Glomerular endothelial cell (primary cell): ENCODE data around the gene CCDC148. TPM values are rescaled to one million over a fixed set of nuclear protein-coding genes. Genes with fewer than 3 reads are reported as not detected.
"Not testable (repeated sequence)": the region's sequence is repeated elsewhere in the genome, so short reads cannot be mapped to it uniquely, and the experiment has no call there.

Experiments used
- DNase-seq: peaks from one replicate; pipeline ENCODE4 v3.0.0-alpha.2; 2011; ENCODE audit warnings: low read depth, low spot score; ENCODE audit errors: extremely low read depth
- total RNA-seq: library from RNA; depleted of rRNA; stranded (reverse); fragments of >200 nt; gene quantifications from 2 replicates; pipeline ENCODE4 v1.2.3, GENCODE V29; 2015

The CCDC148 gene
- total RNA-seq, 1 donor from 2014 or later, result 0.35 TPM

- no peak for DNase-seq
These were observed 77.6 kb downstream of the CCDC148 start for GRCh38 chr2:158378926-158379325.

- no peak for DNase-seq
These were observed 90.2 kb downstream of the CCDC148 start for GRCh38 chr2:158366342-158366741.

GRCh38 chr2:158359846-158360245 is 96.7 kb downstream of the CCDC148 start:
- no peak for DNase-seq

DNA sequence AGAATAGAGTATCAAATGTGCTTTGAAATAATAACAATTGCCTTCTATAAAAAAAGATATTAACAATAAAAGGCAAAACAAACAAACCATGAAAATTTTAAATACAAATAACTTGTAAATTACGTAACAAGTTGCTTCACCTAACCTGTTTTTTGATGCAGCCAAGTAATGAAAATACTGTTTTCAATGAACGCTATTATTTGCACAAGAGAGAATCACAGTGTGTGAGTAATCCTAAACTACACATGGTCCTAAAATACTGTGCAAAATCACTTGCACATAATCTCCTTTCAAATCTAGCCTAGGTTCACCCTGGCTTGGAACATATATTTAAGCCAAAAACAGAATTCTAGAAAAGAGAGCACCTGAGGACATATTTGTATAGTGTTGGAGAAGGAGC is 98.9 kb downstream of the CCDC148 start:
- no peak for DNase-seq

DNA sequence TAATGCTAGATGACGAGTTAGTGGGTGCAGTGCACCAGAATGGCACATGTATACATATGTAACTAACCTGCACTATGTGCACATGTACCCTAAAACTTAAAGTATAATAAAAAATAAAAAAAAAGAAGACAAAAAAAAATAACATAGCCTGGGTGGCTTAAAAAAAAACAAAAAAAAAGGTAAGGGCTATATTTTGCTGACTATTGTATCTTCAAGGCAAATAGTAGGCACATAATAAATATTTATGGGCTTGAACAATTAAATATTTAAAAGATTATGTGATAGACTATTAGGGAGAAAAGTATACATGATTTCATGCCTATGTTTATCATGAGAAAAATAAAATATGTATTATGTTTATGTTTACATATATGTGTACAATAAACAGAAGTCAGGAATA is 99.4 kb downstream of the CCDC148 start:
- DNase-seq, result no peak

GRCh38 chr2:158351466-158351816 is 105.1 kb downstream of the CCDC148 start:
- not testable (repeated sequence) for DNase-seq

DNA sequence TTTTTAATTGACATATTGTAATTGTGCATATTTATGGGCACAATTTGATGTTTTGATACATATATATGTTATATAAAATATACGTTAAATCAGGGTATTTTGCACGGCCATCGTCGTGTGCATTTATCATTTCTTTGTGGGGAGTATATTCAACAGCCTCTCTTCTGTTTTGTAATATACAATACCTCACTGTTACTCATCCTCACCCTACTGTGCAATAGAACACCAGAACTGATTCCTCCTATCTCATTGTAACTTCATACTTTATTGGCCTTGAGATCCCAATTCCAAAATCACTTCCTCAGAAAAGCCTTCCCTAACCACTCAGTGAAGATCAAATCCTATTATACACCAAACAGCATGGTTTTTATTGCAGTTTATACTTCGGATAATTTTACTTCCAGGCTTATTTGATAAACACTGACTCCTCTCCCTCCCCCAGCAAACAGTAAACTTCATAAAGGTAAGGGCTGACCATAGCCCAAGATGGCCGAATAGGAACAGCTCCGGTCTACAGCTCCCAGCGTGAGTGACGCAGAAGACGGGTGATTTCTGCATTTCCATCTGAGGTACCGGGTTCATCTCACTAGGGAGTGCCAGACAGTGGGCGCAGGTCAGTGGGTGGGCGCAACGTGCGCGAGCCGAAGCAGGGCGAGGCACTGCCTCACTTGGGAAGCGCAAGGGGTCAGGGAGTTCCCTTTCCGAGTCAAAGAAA is 105.6 kb downstream of the CCDC148 start:
- DNase-seq, result not testable (repeated sequence)

- DNase-seq, result no peak
These were observed 110.5 kb downstream of the CCDC148 start for GRCh38 chr2:158346032-158346431.

GRCh38 chr2:158339513-158339912 is 117.0 kb downstream of the CCDC148 start:
- DNase-seq, result no peak

DNA sequence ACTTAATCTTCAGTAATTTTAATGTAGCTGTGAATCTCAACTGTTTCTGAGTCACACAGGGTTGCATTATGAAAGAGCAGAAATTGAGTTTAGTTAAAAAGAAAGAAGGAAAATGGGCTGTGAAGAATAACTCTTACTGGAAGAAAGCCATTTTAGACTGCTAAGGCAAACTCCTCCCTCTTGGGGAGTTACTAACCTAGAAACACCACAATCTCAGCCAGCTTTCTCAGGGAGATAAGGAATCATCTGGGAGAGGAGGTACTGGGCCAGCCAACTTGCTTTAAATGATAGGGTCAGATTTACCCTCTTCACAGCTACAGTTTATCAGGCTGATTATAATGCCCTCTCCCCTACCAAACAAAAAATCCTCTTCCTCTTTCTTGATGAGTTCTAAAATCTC is 119.5 kb downstream of the CCDC148 start:
- no peak for DNase-seq

GRCh38 chr2:158331799-158332198 is 124.8 kb downstream of the CCDC148 start:
- DNase-seq, result not testable (repeated sequence)

GRCh38 chr2:158325782-158326340 is 130.7 kb downstream of the CCDC148 start:
- DNase-seq, result no peak

DNA sequence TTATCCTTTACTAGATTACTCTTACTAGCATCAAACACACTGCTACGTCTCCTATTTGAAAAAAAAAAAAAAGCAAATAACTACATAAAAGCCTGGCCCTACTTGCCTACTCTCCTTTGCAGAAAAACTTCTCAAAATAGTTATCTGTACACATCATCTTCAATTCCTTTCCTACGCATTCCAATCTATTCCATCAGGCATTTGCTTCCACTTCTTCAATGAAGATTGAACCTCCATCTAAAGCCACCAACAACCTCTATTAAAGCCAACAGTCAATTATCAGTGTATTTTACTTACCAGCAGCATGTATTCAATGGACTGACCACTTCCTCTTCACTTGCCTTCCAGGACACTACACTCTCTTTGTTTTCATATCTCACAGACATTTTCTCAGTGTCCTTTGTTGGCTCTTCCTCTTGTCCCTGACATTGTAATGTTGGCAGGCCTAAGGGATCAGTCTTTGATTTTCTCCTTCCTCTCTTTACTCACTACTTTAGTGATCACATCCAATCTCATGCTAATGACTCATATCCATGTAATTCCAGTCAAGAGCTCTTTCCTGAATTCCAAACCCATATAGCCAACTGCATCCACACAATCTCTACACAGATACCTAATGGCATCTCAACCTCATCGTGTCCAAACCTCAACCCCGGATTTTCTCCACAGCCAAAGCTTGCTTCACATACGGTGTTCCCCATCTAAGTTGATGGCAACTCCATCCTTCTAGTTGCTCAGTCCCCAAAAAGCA is 131.3 kb downstream of the CCDC148 start:
- DNase-seq, result no peak

DNA sequence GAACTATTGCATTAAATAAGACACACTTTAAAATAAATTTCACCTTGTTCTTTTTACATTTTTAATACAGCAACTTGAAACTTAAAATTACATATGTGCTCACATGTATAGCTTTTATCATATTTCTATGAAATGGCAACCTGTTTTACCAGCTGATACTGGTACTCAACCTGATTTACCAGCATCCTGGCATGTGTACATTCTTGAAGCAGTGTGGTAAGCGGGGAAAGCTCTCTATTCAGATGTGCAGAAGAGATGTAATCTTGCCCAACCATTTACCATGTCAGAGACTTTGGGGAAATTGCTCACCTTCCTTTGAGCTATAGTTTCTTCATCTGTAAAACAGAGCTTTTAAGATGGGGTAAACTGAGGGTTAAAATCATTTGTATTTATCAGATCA is 133.2 kb downstream of the CCDC148 start:
- no peak for DNase-seq

DNA sequence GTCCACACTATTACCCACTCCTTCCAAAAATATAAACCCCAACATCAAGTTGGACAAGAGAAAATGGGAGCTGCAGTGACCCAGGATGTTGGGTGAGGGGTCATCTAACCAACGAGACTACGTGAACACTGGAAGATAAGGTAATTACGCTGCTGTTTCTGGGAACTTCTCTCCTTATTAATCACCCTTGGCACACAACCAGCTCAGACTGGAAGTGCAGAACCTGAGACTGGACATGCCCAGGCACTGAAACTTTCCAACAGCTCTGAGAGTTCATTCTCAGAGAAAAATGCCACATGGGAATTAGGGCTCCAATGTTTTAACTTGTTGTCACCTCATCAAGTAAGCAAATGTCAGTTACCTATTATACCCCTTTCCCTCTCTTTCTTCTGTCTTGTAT is 135.3 kb downstream of the CCDC148 start:
- no peak for DNase-seq

- no peak for DNase-seq
These were observed 137.3 kb downstream of the CCDC148 start for GRCh38 chr2:158319269-158319668.

GRCh38 chr2:158317642-158318041 is 138.9 kb downstream of the CCDC148 start:
- no peak for DNase-seq

DNA sequence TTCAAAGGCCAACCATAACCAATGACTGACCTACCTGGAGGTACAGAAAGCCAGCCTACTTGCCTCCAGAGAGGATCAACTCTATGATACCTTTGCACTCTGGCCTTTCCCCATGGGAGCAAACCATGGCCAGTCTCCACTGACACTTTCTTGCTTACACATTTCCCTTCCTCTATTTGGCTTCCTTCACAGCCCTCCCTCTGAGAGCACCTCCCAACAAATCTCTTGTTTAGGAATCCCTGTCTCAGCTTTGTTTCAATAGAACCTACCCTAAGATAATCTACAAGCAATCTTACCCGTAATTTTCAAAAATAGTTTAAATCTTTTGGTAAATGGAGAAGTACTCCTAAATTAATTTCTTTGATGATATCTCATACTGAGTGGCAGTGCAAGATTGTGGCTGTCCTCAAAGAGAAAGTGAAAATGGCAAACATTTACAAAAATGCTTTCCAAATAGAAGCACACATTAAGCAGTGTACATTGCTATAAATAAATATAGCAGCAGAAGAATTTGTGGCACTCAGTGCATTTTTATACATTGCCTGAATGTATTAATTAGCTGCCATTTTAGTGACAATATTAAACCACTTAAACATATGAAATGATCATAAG is 140.6 kb downstream of the CCDC148 start:
- DNase-seq, result no peak

- no peak for DNase-seq
These were observed 141.6 kb downstream of the CCDC148 start for GRCh38 chr2:158315000-158315399.

- no peak for DNase-seq
These were observed 142.8 kb downstream of the CCDC148 start for GRCh38 chr2:158313734-158314133.

DNA sequence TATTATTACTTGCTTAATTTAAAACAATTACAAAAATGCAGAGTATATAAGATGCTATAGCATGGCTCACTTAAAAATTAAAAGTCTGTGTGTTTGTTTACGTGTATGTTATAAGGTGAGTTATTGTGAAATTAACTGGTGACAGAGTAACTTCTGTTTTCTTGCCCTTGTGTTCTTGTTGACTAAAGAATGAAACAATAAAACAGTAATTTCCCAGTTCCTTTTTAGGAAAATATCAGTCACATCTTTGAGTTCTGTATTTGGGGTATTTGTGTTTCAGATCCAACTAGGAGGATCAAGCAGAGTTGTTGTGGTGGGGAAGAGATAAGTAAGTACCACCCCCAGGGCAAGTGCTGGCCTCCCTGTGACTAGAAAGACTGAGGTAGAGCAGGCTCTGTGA is 143.6 kb downstream of the CCDC148 start:
- no peak for DNase-seq

DNA sequence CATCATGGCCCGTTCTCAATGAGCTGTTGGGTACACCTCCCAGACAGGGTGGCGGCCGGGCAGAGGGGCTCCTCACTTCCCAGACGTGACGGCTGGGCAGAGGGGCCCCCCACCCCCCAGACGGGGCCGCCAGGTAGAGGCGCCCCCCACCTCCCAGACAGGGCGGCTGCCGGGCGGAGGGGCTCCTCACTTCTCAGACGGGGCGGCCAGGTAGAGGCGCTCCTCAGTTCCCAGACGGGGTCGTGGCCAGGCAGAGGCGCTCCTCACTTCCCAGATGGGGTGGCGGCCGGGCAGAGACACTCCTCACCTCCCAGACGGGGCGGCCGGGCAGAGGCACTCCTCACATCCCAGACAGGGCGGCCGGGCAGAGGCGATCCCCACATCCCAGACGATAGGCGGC is 146.1 kb downstream of the CCDC148 start:
- DNase-seq, result not testable (repeated sequence)
